HG03469 (cell line): Measurements from ENCODE around the gene AVP.
"Not testable (repeated sequence)": the region's sequence is repeated elsewhere in the genome, so short reads cannot be mapped to it uniquely, and the experiment has no call there.

Experiments
- ATAC-seq: cut with Tn5 transposase; IDR thresholded peaks from one replicate; pipeline ENCODE4 v1.9.1; 2021; ENCODE audit warnings: mild to moderate bottlenecking, moderate library complexity, moderate number of reproducible peaks; ENCODE audit not compliant: unreplicated experiment

The AVP gene

DNA sequence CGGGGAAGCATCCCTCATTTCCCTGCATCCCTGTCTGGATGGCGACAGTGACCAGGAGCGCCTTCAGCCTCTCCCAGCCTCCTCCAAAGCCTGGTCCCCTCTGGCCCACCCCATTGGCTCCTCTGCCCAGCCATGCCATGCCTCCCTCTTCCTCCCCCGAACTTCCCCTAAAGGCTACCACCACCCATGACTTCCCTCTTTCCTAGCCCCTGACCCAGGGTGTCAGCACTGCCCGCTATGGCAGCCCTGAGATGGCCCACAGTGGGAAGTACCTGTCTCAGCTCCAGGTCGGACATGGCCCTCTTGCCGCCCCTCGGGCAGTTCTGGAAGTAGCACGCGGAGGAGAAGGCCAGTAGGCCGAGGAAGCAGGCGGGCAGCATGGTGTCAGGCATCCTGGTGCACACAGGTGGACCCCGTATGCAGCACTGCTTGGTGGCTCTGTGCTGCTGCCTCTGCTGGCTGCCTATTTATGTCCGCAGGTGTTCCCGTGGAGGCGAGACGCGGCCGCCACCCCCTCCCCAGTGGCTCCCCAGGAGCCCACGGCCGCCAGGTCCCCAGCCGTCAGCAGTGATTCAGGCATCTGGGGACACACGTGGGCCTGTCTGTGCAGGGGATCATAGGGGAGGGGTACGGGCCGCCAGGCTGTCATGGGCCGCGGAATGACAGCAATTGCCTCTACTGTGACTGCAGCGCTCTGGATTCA, at the start of gene AVP:
Gene AVP, minus strand, starts transcription at position 442 of the 703 bp plus-strand sequence. Its CDS starts 50 bp downstream, at position 392.
- no peak for ATAC-seq

GRCh38 chr20:3134151-3134550, 49.6 kb upstream of the AVP start:
- no peak for ATAC-seq

DNA sequence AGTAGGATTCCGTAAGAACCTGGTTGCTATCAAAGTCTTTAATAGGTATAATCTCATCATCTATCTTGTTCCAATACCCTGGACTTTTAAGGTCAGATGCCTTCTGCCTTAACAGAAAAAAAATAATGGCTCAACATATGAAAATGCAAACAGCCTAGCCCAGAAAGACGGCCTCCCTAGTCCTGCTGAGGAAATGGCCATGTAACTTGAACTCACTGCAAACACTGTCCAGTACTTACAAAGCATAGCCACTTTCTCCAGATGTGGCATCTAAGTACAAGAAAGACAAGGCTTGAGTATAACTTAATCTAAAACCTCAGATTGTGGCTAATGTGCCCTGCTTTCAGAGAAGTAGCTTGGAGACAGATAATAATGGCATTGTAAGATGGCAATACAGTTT, 48.6 kb upstream of the AVP start:
- ATAC-seq, result no peak

GRCh38 chr20:3130051-3130600, 45.6 kb upstream of the AVP start:
- no peak for ATAC-seq

DNA sequence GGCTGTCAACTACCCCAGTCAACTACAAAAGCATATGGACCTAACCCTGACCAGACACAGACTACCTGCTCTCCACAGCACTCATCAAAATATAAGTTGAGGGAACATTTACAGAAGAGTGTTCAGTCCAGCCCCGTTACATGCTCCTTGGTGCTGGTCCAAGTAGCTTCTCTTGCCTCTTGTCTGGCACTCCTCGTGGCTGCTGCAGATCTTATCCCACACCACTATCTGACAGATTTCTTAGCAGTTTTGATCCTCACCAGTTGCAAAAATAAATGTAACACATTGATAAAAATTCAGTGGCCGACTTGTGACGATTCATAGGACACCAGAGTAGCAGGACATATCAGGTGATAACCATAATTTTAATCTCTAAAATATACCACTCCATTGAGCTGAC, 44.6 kb upstream of the AVP start:
- ATAC-seq, result no peak

- ATAC-seq, result no peak
Measured at GRCh38 chr20:3128275-3128984, 43.9 kb upstream of the AVP start.

GRCh38 chr20:3126527-3126859, 42.0 kb upstream of the AVP start:
- no peak for ATAC-seq

- ATAC-seq, result not testable (repeated sequence)
Measured at GRCh38 chr20:3125776-3126526, 41.4 kb upstream of the AVP start.

DNA sequence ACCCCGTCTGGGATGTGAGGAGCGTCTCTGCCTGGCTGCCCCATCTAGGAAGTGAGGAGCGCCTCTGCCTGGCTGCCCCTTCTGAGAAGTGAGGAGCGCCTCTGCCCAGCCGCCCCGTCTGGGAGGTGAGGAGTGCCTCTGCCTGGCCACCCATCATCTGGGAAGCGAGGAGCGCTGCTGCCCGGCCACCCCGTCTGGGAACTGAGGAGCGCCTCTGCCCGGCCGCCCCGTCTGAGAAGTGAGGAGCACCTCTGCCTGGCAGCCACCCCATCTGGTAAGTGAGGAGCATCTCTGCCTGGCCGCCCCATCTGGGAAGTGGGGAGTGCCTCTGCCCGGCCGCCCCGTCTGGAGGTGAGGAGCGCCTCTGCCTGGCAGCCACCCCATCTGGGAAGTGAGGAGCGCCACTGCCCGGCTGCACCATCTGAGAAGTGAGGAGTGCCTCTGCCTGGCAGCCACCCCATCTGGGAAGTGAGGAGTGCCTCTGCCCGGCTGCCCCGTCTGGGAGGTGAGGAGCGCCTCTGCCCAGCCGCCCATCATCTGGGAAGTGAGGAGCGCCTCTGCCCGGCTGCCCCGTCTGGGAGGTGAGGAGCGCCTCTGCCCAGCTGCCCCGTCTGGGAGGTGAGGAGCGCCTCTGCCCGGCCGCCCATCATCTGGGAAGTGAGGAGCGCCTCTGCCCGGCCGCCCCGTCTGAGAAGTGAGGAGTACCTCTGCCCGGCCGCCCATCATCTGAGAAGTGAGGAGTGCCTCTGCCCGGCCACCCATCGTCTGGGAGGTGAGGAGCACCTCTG, 40.4 kb upstream of the AVP start:
- ATAC-seq, result not testable (repeated sequence)

DNA sequence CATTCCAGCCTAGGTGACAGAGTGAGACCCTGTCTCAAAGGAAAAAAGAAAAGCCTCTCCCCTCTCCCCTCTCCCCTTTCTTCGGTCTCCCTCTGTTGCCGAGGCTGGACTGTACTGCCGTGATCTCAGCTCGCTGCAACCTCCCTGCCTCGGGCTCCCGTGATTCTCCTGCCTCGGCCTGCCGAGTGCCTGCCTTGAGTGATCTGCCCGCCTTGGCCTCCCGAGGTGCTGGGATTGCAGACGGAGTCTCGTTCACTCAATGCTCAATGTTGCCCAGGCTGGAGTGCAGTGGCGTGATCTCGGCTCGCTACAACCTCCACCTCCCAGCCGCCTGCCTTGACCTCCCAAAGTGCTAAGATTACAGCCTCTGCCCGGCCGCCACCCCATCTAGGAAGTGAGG, 39.6 kb upstream of the AVP start:
- not testable (repeated sequence) for ATAC-seq

- no peak for ATAC-seq
Measured at GRCh38 chr20:3123542-3123941, 39.0 kb upstream of the AVP start.

DNA sequence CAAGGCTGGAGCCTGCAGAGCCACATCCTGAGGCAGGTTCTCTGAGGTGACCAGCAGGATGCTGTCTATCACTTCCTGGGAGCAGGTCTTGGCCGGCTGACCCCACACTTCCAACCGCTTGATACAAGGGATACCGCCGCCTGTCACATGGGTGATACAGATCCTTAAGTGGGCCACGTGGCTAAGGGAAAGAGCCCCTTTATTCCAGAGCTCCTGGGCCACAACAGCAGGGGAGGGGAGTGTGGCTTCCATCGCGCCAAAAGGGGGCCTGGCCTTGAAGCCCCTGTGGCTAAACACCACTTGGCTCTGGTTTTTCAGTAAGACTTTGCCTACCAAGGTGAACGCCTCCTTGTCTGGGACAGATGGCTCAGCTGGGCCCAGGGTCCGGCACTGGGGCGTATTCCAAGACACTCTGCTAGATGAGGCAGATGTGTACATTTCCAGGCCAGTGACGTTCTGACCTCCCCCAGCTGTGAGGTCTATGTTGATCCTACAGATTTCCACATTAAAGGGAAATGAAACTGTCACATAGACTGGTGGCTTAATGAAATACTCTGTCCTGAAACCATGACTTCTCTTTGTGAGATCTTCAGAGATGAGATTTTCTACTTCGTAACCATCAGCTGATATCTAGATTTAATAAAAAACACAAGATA, 37.6 kb upstream of the AVP start:
- ATAC-seq, result no peak

- ATAC-seq, result no peak
Measured at GRCh38 chr20:3121271-3121911, 36.9 kb upstream of the AVP start.

DNA sequence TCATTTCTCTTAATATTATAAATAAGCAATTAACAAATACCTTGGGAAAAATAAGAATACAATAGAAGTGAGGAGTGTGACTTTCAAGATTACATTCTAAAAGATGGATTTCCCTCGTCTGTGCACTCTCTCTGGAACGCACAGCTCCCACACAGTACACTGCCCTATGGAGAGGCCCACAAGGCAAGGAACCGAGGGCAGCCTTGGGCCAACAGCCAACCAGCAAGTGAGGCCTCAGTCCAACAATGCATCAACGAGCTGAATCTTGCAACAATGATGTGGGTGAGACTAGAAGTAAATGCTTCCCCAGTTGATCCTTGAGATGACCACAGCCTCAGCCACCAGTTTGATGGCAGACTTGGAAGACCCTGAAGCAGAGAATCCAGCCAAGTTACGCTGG, 34.5 kb upstream of the AVP start:
- no peak for ATAC-seq

- ATAC-seq, result not testable (repeated sequence)
Measured at GRCh38 chr20:3117839-3118379, 33.4 kb upstream of the AVP start.

DNA sequence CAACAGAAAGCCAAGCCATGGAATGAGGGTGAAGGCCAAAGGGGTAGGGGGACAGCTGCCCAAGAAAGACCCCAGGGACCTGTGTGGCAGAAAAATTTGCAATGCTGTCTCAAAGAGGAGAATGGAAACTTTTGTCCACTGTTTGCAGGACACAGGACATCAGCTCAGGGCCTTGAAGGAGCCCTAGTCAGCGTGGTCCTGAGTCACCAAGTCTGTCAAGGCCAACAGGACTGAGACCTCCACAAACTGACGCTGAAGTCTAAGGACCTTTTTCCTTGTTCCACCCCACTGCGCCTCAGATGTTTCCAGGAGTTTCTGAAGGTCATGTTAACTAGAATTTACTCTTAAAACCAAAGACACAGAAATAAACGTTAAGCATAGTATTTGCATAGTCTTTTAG, 31.8 kb upstream of the AVP start:
- ATAC-seq, result no peak

DNA sequence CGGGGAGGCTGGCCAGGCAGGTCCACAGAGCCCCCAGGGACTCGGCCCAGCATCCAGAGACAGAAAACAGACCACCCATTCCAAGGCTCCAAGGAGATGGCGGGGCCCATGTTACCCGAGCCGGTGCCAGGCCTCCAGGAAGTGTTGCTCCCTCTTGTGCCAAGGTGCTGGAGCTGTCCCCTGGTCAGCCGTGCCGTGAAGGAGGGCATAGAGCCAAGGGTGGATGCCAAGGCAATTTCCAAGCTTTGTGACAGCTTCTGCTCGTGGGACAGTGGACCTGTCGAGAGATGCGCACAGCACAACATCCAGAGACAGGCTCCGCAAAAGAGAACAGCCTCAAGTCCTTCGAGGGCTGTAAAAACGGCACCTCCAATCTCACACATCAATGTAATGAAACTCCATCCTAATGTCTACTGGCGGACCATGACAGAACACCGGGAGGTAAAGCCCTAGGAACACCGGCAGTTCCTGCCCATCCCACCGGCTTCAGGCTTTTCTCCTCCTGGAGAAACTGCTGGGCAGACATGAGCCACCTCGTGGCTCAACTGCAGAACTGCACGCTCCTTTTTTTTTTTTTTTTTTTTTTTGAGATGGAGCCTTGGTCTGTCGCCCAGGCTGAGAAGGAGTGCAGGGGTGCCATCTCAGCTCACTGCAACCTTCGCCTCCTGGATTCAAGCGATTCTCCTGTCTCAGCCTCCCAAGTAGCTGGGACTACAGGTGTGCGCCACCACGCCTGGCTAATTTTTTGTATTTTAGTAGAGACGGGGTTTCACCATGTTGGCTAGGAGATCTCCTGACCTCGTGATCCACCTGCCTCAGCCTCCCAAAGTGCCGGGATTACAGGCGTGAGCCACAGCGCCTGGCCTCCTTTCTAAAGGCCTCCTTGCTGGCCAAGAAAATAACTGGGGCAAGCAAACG, 30.9 kb upstream of the AVP start:
- no peak for ATAC-seq

- ATAC-seq, result no peak
Measured at GRCh38 chr20:3111995-3112394, 27.5 kb upstream of the AVP start.
